ENCODE measurements around the gene CD36.

The CD36 gene

GRCh38 chr7:80635533-80635932 lies 2.9 kb upstream of the CD36 start:
- Histone ChIP-seq H3K36me3 (ENCODE audit: control insufficient read depth in 5 of 5, insufficient read depth in 5 of 5, low read length in 5 of 5) (no peaks in the 10 kb centered on the region), H3K27ac (ENCODE audit: low read depth, low read length) (peak overlapping the region; percentile 100), H3K9ac (ENCODE audit: low read length in 5 of 5) (peak overlapping the region in 1 of 5 donors; percentile 11), H3K4me1 (ENCODE audit: control insufficient read depth in 5 of 5, insufficient read depth in 5 of 5, low read length in 5 of 5) (peaks cover 5 to 68% (median 65%) of the 10 kb centered on the region in 5 donors), H3K27me3 (ENCODE audit: control insufficient read depth in 5 of 5, insufficient read depth in 4 of 5, low read length in 5 of 5) (no peaks in the 10 kb centered on the region), H3K9me3 (ENCODE audit: control insufficient read depth in 5 of 5, low read length in 5 of 5) (no peaks in the 10 kb centered on the region), H3K4me3 (ENCODE audit: low read depth in 1 of 5, low read length in 5 of 5) (no peak overlapping the region)

- Histone ChIP-seq H3K4me3 (ENCODE audit: low read depth in 1 of 5, low read length in 5 of 5) (no peak overlapping the region), H3K4me1 (ENCODE audit: control insufficient read depth in 5 of 5, insufficient read depth in 5 of 5, low read length in 5 of 5) (peaks cover 5 to 64% (median 61%) of the 10 kb centered on the region in 5 donors), H3K27ac (ENCODE audit: low read depth, low read length) (peak overlapping the region; percentile 100), H3K9ac (ENCODE audit: low read length in 5 of 5) (peak overlapping the region in 1 of 5 donors; percentile 11), H3K27me3 (ENCODE audit: control insufficient read depth in 5 of 5, insufficient read depth in 4 of 5, low read length in 5 of 5) (no peaks in the 10 kb centered on the region), H3K9me3 (ENCODE audit: control insufficient read depth in 5 of 5, low read length in 5 of 5) (no peaks in the 10 kb centered on the region), H3K36me3 (ENCODE audit: control insufficient read depth in 5 of 5, insufficient read depth in 5 of 5, low read length in 5 of 5) (no peaks in the 10 kb centered on the region)
Observed at GRCh38 chr7:80635998-80636397, 2.4 kb upstream of the CD36 start.

- peak overlapping the region; percentile 100 for H3K27ac ChIP-seq (ENCODE audit: low read depth, low read length)
- peaks cover 5 to 60% (median 57%) of the 10 kb centered on the region in 5 donors for H3K4me1 ChIP-seq (ENCODE audit: control insufficient read depth in 5 of 5, insufficient read depth in 5 of 5, low read length in 5 of 5)
- H3K9me3 ChIP-seq (ENCODE audit: control insufficient read depth in 5 of 5, low read length in 5 of 5) = no peaks in the 10 kb centered on the region
- H3K4me3 ChIP-seq (ENCODE audit: low read depth in 1 of 5, low read length in 5 of 5) = no peak overlapping the region
- H3K27me3 ChIP-seq (ENCODE audit: control insufficient read depth in 5 of 5, insufficient read depth in 4 of 5, low read length in 5 of 5) = no peaks in the 10 kb centered on the region
- H3K9ac ChIP-seq (ENCODE audit: low read length in 5 of 5) = peak overlapping the region in 4 of 5 donors; percentile 33 to 98 (median 64)
- H3K36me3 ChIP-seq (ENCODE audit: control insufficient read depth in 5 of 5, insufficient read depth in 5 of 5, low read length in 5 of 5) = no peaks in the 10 kb centered on the region
Observed at GRCh38 chr7:80636709-80637108, 1.7 kb upstream of the CD36 start.

- H3K4me3 ChIP-seq (ENCODE audit: low read depth in 1 of 5, low read length in 5 of 5) = peak overlapping the region in 4 of 5 donors; percentile 29 to 80 (median 77)
- H3K27ac ChIP-seq (ENCODE audit: low read depth, low read length) = peak overlapping the region; percentile 100
- no peaks in the 10 kb centered on the region for H3K27me3 ChIP-seq (ENCODE audit: control insufficient read depth in 5 of 5, insufficient read depth in 4 of 5, low read length in 5 of 5)
Observed at GRCh38 chr7:80637454-80637853, 988 bp upstream of the CD36 start.

GRCh38 chr7:80639011-80639410 lies 569 bp downstream of the CD36 start:
- Histone ChIP-seq H3K9ac (ENCODE audit: low read length in 5 of 5) (peak overlapping the region in 4 of 5 donors; percentile 84 to 98 (median 88)), H3K4me3 (ENCODE audit: low read depth in 1 of 5, low read length in 5 of 5) (peak overlapping the region; percentile 75 to 91 (median 80)), H3K9me3 (ENCODE audit: control insufficient read depth in 5 of 5, low read length in 5 of 5) (no peaks in the 10 kb centered on the region), H3K4me1 (ENCODE audit: control insufficient read depth in 5 of 5, insufficient read depth in 5 of 5, low read length in 5 of 5) (peaks cover 5 to 45% (median 41%) of the 10 kb centered on the region in 5 donors), H3K27ac (ENCODE audit: low read depth, low read length) (peak overlapping the region; percentile 100), H3K36me3 (ENCODE audit: control insufficient read depth in 5 of 5, insufficient read depth in 5 of 5, low read length in 5 of 5) (peaks cover 0 to 3% (median 0%) of the 10 kb centered on the region in 5 donors), H3K27me3 (ENCODE audit: control insufficient read depth in 5 of 5, insufficient read depth in 4 of 5, low read length in 5 of 5) (no peaks in the 10 kb centered on the region)

More at GRCh38 chr7:80637454-80637853, 988 bp upstream of the CD36 start:
- Histone ChIP-seq H3K4me1 (ENCODE audit: control insufficient read depth in 5 of 5, insufficient read depth in 5 of 5, low read length in 5 of 5) (peaks cover 5 to 53% (median 50%) of the 10 kb centered on the region in 5 donors), H3K9ac (ENCODE audit: low read length in 5 of 5) (peak overlapping the region; percentile 9 to 98 (median 84)), H3K9me3 (ENCODE audit: control insufficient read depth in 5 of 5, low read length in 5 of 5) (no peaks in the 10 kb centered on the region), H3K36me3 (ENCODE audit: control insufficient read depth in 5 of 5, insufficient read depth in 5 of 5, low read length in 5 of 5) (no peaks in the 10 kb centered on the region)

- Histone ChIP-seq H3K9me3 (ENCODE audit: control insufficient read depth in 5 of 5, low read length in 5 of 5) (no peaks in the 10 kb centered on the region), H3K27me3 (ENCODE audit: control insufficient read depth in 5 of 5, insufficient read depth in 4 of 5, low read length in 5 of 5) (no peaks in the 10 kb centered on the region), H3K9ac (ENCODE audit: low read length in 5 of 5) (peak overlapping the region; percentile 84 to 98 (median 89)), H3K36me3 (ENCODE audit: control insufficient read depth in 5 of 5, insufficient read depth in 5 of 5, low read length in 5 of 5) (peaks cover 0 to 4% (median 3%) of the 10 kb centered on the region in 5 donors), H3K27ac (ENCODE audit: low read depth, low read length) (peak overlapping the region; percentile 100), H3K4me3 (ENCODE audit: low read depth in 1 of 5, low read length in 5 of 5) (peak overlapping the region; percentile 75 to 91 (median 80)), H3K4me1 (ENCODE audit: control insufficient read depth in 5 of 5, insufficient read depth in 5 of 5, low read length in 5 of 5) (peaks cover 3 to 43% (median 41%) of the 10 kb centered on the region in 5 donors)
Observed at GRCh38 chr7:80640846-80641245, 2.4 kb downstream of the CD36 start.

GRCh38 chr7:80641548-80641947 lies 3.1 kb downstream of the CD36 start:
- Histone ChIP-seq H3K36me3 (ENCODE audit: control insufficient read depth in 5 of 5, insufficient read depth in 5 of 5, low read length in 5 of 5) (peaks cover 2 to 10% (median 8%) of the 10 kb centered on the region in 5 donors), H3K9me3 (ENCODE audit: control insufficient read depth in 5 of 5, low read length in 5 of 5) (no peaks in the 10 kb centered on the region), H3K4me1 (ENCODE audit: control insufficient read depth in 5 of 5, insufficient read depth in 5 of 5, low read length in 5 of 5) (peaks cover 3 to 44% (median 40%) of the 10 kb centered on the region in 5 donors), H3K27ac (ENCODE audit: low read depth, low read length) (peak overlapping the region; percentile 100), H3K9ac (ENCODE audit: low read length in 5 of 5) (peak overlapping the region; percentile 84 to 98 (median 89)), H3K4me3 (ENCODE audit: low read depth in 1 of 5, low read length in 5 of 5) (peak overlapping the region; percentile 75 to 91 (median 80)), H3K27me3 (ENCODE audit: control insufficient read depth in 5 of 5, insufficient read depth in 4 of 5, low read length in 5 of 5) (no peaks in the 10 kb centered on the region)

GRCh38 chr7:80642871-80643270 lies 4.4 kb downstream of the CD36 start:
- peaks cover 2 to 46% (median 38%) of the 10 kb centered on the region in 5 donors for H3K4me1 ChIP-seq (ENCODE audit: control insufficient read depth in 5 of 5, insufficient read depth in 5 of 5, low read length in 5 of 5)
- peak overlapping the region; percentile 100 for H3K27ac ChIP-seq (ENCODE audit: low read depth, low read length)
- no peaks in the 10 kb centered on the region for H3K27me3 ChIP-seq (ENCODE audit: control insufficient read depth in 5 of 5, insufficient read depth in 4 of 5, low read length in 5 of 5)
- peak overlapping the region; percentile 69 to 98 (median 88) for H3K9ac ChIP-seq (ENCODE audit: low read length in 5 of 5)
- peaks cover 3 to 23% (median 18%) of the 10 kb centered on the region in 5 donors for H3K36me3 ChIP-seq (ENCODE audit: control insufficient read depth in 5 of 5, insufficient read depth in 5 of 5, low read length in 5 of 5)
- peak overlapping the region; percentile 75 to 91 (median 80) for H3K4me3 ChIP-seq (ENCODE audit: low read depth in 1 of 5, low read length in 5 of 5)
- H3K9me3 ChIP-seq (ENCODE audit: control insufficient read depth in 5 of 5, low read length in 5 of 5) = no peaks in the 10 kb centered on the region

- Histone ChIP-seq H3K9me3 (ENCODE audit: control insufficient read depth in 5 of 5, low read length in 5 of 5) (no peaks in the 10 kb centered on the region), H3K4me3 (ENCODE audit: low read depth in 1 of 5, low read length in 5 of 5) (peak overlapping the region; percentile 75 to 91 (median 80)), H3K27ac (ENCODE audit: low read depth, low read length) (peak overlapping the region; percentile 100), H3K36me3 (ENCODE audit: control insufficient read depth in 5 of 5, insufficient read depth in 5 of 5, low read length in 5 of 5) (peaks cover 3 to 27% (median 24%) of the 10 kb centered on the region in 5 donors), H3K4me1 (ENCODE audit: control insufficient read depth in 5 of 5, insufficient read depth in 5 of 5, low read length in 5 of 5) (peaks cover 1 to 50% (median 40%) of the 10 kb centered on the region in 5 donors), H3K9ac (ENCODE audit: low read length in 5 of 5) (peak overlapping the region; percentile 75 to 98 (median 88)), H3K27me3 (ENCODE audit: control insufficient read depth in 5 of 5, insufficient read depth in 4 of 5, low read length in 5 of 5) (no peaks in the 10 kb centered on the region)
Observed at GRCh38 chr7:80643336-80643915, 5.0 kb downstream of the CD36 start.

GRCh38 chr7:80644054-80644453 lies 5.6 kb downstream of the CD36 start:
- H3K36me3 ChIP-seq (ENCODE audit: control insufficient read depth in 5 of 5, insufficient read depth in 5 of 5, low read length in 5 of 5) = peaks cover 3 to 32% (median 30%) of the 10 kb centered on the region in 5 donors
- no peaks in the 10 kb centered on the region for H3K9me3 ChIP-seq (ENCODE audit: control insufficient read depth in 5 of 5, low read length in 5 of 5)
- H3K27me3 ChIP-seq (ENCODE audit: control insufficient read depth in 5 of 5, insufficient read depth in 4 of 5, low read length in 5 of 5) = no peaks in the 10 kb centered on the region
- H3K4me1 ChIP-seq (ENCODE audit: control insufficient read depth in 5 of 5, insufficient read depth in 5 of 5, low read length in 5 of 5) = peaks cover 0 to 55% (median 45%) of the 10 kb centered on the region in 5 donors
- H3K4me3 ChIP-seq (ENCODE audit: low read depth in 1 of 5, low read length in 5 of 5) = peak overlapping the region; percentile 75 to 91 (median 80)
- peak overlapping the region; percentile 100 for H3K27ac ChIP-seq (ENCODE audit: low read depth, low read length)
- H3K9ac ChIP-seq (ENCODE audit: low read length in 5 of 5) = peak overlapping the region; percentile 59 to 98 (median 75)

Data from subcutaneous abdominal adipose tissue (tissue), 5 donors.